ENCODE results near the gene RPL7A. TPM values are rescaled to one million over a fixed set of nuclear protein-coding genes. Genes with fewer than 3 reads are reported as not detected.

RPL7A gene
- polyA plus RNA-seq, 1 donor (not counting 4 experiments of a cell fraction or from before 2014, with no cell fraction given), result 2,684 TPM

DNA sequence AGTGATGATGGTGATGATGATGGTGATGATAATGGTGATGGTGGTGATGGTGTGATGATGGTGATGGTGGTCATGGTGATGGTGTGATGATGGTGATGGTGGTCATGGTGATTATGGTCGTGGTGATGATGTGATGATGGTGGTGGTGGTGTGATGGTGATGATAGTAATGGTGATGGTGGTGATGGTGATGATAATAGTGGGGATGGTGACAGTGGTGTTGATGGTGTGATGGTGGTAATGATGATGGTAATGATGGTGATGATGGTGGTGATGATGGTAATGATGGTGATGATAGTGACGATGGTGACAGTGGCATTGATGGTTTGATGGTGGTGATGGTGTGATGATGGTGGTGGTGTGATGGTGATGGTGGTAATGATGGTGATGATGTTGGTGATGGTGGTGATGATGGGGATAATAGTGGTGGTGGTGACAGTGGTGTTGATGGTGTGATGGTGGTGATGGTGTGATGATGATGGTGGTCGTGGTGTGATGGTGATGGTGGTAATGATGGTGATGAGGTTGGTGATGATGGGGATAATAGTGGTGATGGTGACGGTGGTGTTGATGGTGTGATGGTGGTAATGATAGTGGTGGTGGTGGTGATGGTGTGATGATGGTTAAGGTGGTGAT lies 34.6 kb downstream of the RPL7A start:
- no peak overlapping the region for H2AFZ ChIP-seq (ENCODE audit: control insufficient read depth, low read length)
- no peak overlapping the region for H3K4me3 ChIP-seq (ENCODE audit: control insufficient read depth in 2 of 3, extremely low read depth in 1 of 3, insufficient read depth in 2 of 3, low read depth in 1 of 3, low read length in 3 of 3)
- H3K27me3 ChIP-seq (ENCODE audit: control insufficient read depth, extremely low read depth, insufficient read depth, low read length), result no peaks in the 10 kb centered on the region
- no peaks in the 10 kb centered on the region for H3K36me3 ChIP-seq (ENCODE audit: control insufficient read depth in 2 of 2, extremely low read depth in 1 of 2, insufficient read depth in 2 of 2, low read length in 2 of 2)
- DNase-seq (ENCODE audit: low read depth, low spot score) (no peak), FAIRE-seq (no peak)
- dilution Hi-C loops (cut with MboI; ENCODE audit: extremely low pct_ligation_motif_present, low sequenced_read_pairs), result no loop called here
- no peaks in the 10 kb centered on the region for H3K9me3 ChIP-seq (ENCODE audit: control insufficient read depth, low read depth, low read length)
- H4K20me1 ChIP-seq (ENCODE audit: control insufficient read depth, extremely low read depth, insufficient read depth, low read length), result no peaks in the 10 kb centered on the region
- H3K27ac ChIP-seq (ENCODE audit: control insufficient read depth, insufficient read depth, low read length), result no peak overlapping the region
- H3K9ac ChIP-seq (ENCODE audit: control insufficient read depth, extremely low read depth, insufficient read depth, low read length), result no peak overlapping the region
- H3K4me2 ChIP-seq (ENCODE audit: control insufficient read depth, extremely low read depth, insufficient read depth, low read depth, low read length), result no peak overlapping the region
- TF ChIP-seq EZH2 (IDR thresholded peaks at IDR 0.05; ENCODE audit: low read length), result no peak
- TF ChIP-seq, protein P1, sequence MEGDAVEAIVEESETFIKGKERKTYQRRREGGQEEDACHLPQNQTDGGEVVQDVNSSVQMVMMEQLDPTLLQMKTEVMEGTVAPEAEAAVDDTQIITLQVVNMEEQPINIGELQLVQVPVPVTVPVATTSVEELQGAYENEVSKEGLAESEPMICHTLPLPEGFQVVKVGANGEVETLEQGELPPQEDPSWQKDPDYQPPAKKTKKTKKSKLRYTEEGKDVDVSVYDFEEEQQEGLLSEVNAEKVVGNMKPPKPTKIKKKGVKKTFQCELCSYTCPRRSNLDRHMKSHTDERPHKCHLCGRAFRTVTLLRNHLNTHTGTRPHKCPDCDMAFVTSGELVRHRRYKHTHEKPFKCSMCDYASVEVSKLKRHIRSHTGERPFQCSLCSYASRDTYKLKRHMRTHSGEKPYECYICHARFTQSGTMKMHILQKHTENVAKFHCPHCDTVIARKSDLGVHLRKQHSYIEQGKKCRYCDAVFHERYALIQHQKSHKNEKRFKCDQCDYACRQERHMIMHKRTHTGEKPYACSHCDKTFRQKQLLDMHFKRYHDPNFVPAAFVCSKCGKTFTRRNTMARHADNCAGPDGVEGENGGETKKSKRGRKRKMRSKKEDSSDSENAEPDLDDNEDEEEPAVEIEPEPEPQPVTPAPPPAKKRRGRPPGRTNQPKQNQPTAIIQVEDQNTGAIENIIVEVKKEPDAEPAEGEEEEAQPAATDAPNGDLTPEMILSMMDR (optimal IDR thresholded peaks at IDR 0.05 in 1 of 3, IDR thresholded peaks at IDR 0.05 in 1 of 3, conservative IDR thresholded peaks at IDR 0.05 in 1 of 3; ENCODE audit: extremely low read depth in 1 of 3, insufficient read depth in 2 of 3, low read length in 3 of 3), result no peak
- H3K4me1 ChIP-seq (ENCODE audit: control insufficient read depth, extremely low read depth, insufficient read depth, low read length), result peaks cover 6% of the 10 kb centered on the region
- no peaks in the 10 kb centered on the region for H3K9me1 ChIP-seq (ENCODE audit: control insufficient read depth, extremely low read depth, insufficient read depth, low read length)
- no peaks in the 10 kb centered on the region for H3K79me2 ChIP-seq (ENCODE audit: control insufficient read depth, insufficient read depth, low read length)

DNA sequence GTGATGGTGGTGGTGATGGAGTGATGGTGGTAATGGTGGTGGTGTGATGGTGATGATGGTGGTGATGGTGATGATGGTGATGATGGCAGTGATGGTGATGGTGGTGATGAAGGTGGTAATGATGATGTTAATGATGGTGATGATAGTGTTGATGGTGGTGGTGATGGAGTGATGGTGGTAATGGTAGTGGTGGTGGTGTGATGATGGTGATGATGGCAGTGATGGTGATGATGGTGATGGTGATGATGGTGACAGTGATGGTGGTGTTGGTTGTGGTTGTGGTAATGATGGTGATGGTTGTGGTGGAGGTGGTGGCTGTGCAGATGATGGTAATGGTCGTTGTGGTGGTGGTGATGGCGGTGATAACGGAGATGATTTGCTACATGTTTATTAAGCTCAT lies 35.4 kb downstream of the RPL7A start:
- H3K27ac ChIP-seq (ENCODE audit: control insufficient read depth, insufficient read depth, low read length), result no peak overlapping the region
- no peaks in the 10 kb centered on the region for H3K36me3 ChIP-seq (ENCODE audit: control insufficient read depth in 2 of 2, extremely low read depth in 1 of 2, insufficient read depth in 2 of 2, low read length in 2 of 2)
- DNase-seq (ENCODE audit: low read depth, low spot score), result no peak
- H2AFZ ChIP-seq (ENCODE audit: control insufficient read depth, low read length), result no peak overlapping the region
- TF ChIP-seq EZH2 (IDR thresholded peaks at IDR 0.05; ENCODE audit: low read length), result no peak
- TF ChIP-seq, protein P1 (optimal IDR thresholded peaks at IDR 0.05 in 1 of 3, IDR thresholded peaks at IDR 0.05 in 1 of 3, conservative IDR thresholded peaks at IDR 0.05 in 1 of 3; ENCODE audit: extremely low read depth in 1 of 3, insufficient read depth in 2 of 3, low read length in 3 of 3), result no peak
- H3K9ac ChIP-seq (ENCODE audit: control insufficient read depth, extremely low read depth, insufficient read depth, low read length), result no peak overlapping the region
- FAIRE-seq, result no peak
- H3K27me3 ChIP-seq (ENCODE audit: control insufficient read depth, extremely low read depth, insufficient read depth, low read length), result no peaks in the 10 kb centered on the region
- H3K79me2 ChIP-seq (ENCODE audit: control insufficient read depth, insufficient read depth, low read length), result no peaks in the 10 kb centered on the region
- peaks cover 9% of the 10 kb centered on the region for H3K4me1 ChIP-seq (ENCODE audit: control insufficient read depth, extremely low read depth, insufficient read depth, low read length)
- no peaks in the 10 kb centered on the region for H3K9me1 ChIP-seq (ENCODE audit: control insufficient read depth, extremely low read depth, insufficient read depth, low read length)
- H3K4me3 ChIP-seq (ENCODE audit: control insufficient read depth in 2 of 3, extremely low read depth in 1 of 3, insufficient read depth in 2 of 3, low read depth in 1 of 3, low read length in 3 of 3), result no peak overlapping the region
- no peaks in the 10 kb centered on the region for H4K20me1 ChIP-seq (ENCODE audit: control insufficient read depth, extremely low read depth, insufficient read depth, low read length)
- no peak overlapping the region for H3K4me2 ChIP-seq (ENCODE audit: control insufficient read depth, extremely low read depth, insufficient read depth, low read depth, low read length)
- dilution Hi-C loops (cut with MboI; ENCODE audit: extremely low pct_ligation_motif_present, low sequenced_read_pairs), result no loop called here
- H3K9me3 ChIP-seq (ENCODE audit: control insufficient read depth, low read depth, low read length), result no peaks in the 10 kb centered on the region
